ENCODE results near the gene ERN2. TPM values are rescaled to one million over a fixed set of nuclear protein-coding genes. Genes with fewer than 3 reads are reported as not detected.

ERN2 gene
- total RNA-seq, 1 donor, result not detected

- Histone ChIP-seq H3K4me2 (ENCODE audit: insufficient read depth, low read length) (no peak overlapping the region), H3K27me3 (ENCODE audit: insufficient read depth, low read length) (peaks cover 8% of the 10 kb centered on the region), H3K27ac (ENCODE audit: low read depth, low read length) (no peak overlapping the region), H3K4me1 (ENCODE audit: insufficient read depth, low read length) (no peaks in the 10 kb centered on the region), H3K36me3 (ENCODE audit: insufficient read depth, low read length) (no peaks in the 10 kb centered on the region), H4K20me1 (ENCODE audit: insufficient read depth, low read length) (no peaks in the 10 kb centered on the region), H3K9me3 (ENCODE audit: low read depth, low read length) (no peaks in the 10 kb centered on the region), H2AFZ (ENCODE audit: low read length) (no peak overlapping the region), H3K79me2 (ENCODE audit: insufficient read depth, low read length) (no peaks in the 10 kb centered on the region), H3K4me3 (ENCODE audit: insufficient read depth, low read length) (no peak overlapping the region)
- TF ChIP-seq CTCF (IDR thresholded peaks at IDR 0.05; ENCODE audit: extremely low read depth, low read depth, low read length), result no peak
- no peak for DNase-seq (ENCODE audit: insufficient read length, low spot score, missing footprints)
Observed at GRCh38 chr16:23706439-23706838, 6.6 kb downstream of the ERN2 start.

GRCh38 chr16:23705517-23705902 is 7.5 kb downstream of the ERN2 start:
- Histone ChIP-seq H3K4me1 (ENCODE audit: insufficient read depth, low read length) (no peaks in the 10 kb centered on the region), H3K4me2 (ENCODE audit: insufficient read depth, low read length) (no peak overlapping the region), H3K36me3 (ENCODE audit: insufficient read depth, low read length) (no peaks in the 10 kb centered on the region), H3K27ac (ENCODE audit: low read depth, low read length) (no peak overlapping the region), H2AFZ (ENCODE audit: low read length) (no peak overlapping the region), H4K20me1 (ENCODE audit: insufficient read depth, low read length) (no peaks in the 10 kb centered on the region), H3K4me3 (ENCODE audit: insufficient read depth, low read length) (no peak overlapping the region), H3K79me2 (ENCODE audit: insufficient read depth, low read length) (no peaks in the 10 kb centered on the region), H3K9me3 (ENCODE audit: low read depth, low read length) (no peaks in the 10 kb centered on the region), H3K27me3 (ENCODE audit: insufficient read depth, low read length) (peaks cover 4% of the 10 kb centered on the region)
- no peak for TF ChIP-seq CTCF (IDR thresholded peaks at IDR 0.05; ENCODE audit: extremely low read depth, low read depth, low read length)
- DNase-seq (ENCODE audit: insufficient read length, low spot score, missing footprints), result no peak

- Histone ChIP-seq H3K4me1 (ENCODE audit: insufficient read depth, low read length) (no peaks in the 10 kb centered on the region), H3K27ac (ENCODE audit: low read depth, low read length) (no peak overlapping the region), H2AFZ (ENCODE audit: low read length) (no peak overlapping the region), H3K79me2 (ENCODE audit: insufficient read depth, low read length) (no peaks in the 10 kb centered on the region), H4K20me1 (ENCODE audit: insufficient read depth, low read length) (no peaks in the 10 kb centered on the region), H3K27me3 (ENCODE audit: insufficient read depth, low read length) (peaks cover 4% of the 10 kb centered on the region), H3K36me3 (ENCODE audit: insufficient read depth, low read length) (no peaks in the 10 kb centered on the region), H3K4me2 (ENCODE audit: insufficient read depth, low read length) (no peak overlapping the region), H3K4me3 (ENCODE audit: insufficient read depth, low read length) (no peak overlapping the region), H3K9me3 (ENCODE audit: low read depth, low read length) (no peaks in the 10 kb centered on the region)
- no peak for TF ChIP-seq CTCF (IDR thresholded peaks at IDR 0.05; ENCODE audit: extremely low read depth, low read depth, low read length)
- DNase-seq (ENCODE audit: insufficient read length, low spot score, missing footprints), result no peak
Observed at GRCh38 chr16:23704772-23705516, 8.1 kb downstream of the ERN2 start.

- TF ChIP-seq CTCF (IDR thresholded peaks at IDR 0.05; ENCODE audit: extremely low read depth, low read depth, low read length), result no peak
- no peak overlapping the region for H2AFZ ChIP-seq (ENCODE audit: low read length)
- DNase-seq (ENCODE audit: insufficient read length, low spot score, missing footprints), result no peak
- no peaks in the 10 kb centered on the region for H3K36me3 ChIP-seq (ENCODE audit: insufficient read depth, low read length)
- no peak overlapping the region for H3K27ac ChIP-seq (ENCODE audit: low read depth, low read length)
- H3K4me2 ChIP-seq (ENCODE audit: insufficient read depth, low read length), result no peak overlapping the region
- H4K20me1 ChIP-seq (ENCODE audit: insufficient read depth, low read length), result no peaks in the 10 kb centered on the region
- H3K4me1 ChIP-seq (ENCODE audit: insufficient read depth, low read length), result no peaks in the 10 kb centered on the region
- H3K27me3 ChIP-seq (ENCODE audit: insufficient read depth, low read length), result peaks cover 4% of the 10 kb centered on the region
- no peak overlapping the region for H3K4me3 ChIP-seq (ENCODE audit: insufficient read depth, low read length)
- H3K9me3 ChIP-seq (ENCODE audit: low read depth, low read length), result no peaks in the 10 kb centered on the region
- no peaks in the 10 kb centered on the region for H3K79me2 ChIP-seq (ENCODE audit: insufficient read depth, low read length)
Observed at GRCh38 chr16:23702951-23703350, 10.1 kb downstream of the ERN2 start.

Measured in osteoblast (primary cell).